AG09309 (cell line): Measurements from ENCODE around the gene MAPKAPK3.

Experiments used
- DNase-seq: peaks from one replicate; pipeline ENCODE4 v3.0.0-alpha.2; 2010; ENCODE audit warnings: low read depth
- H3K4me3 ChIP-seq: 2 replicates; pipeline ENCODE4 v1.5.1; 2011; ENCODE audit warnings: mild to moderate bottlenecking, low read depth, low read length, moderate library complexity; ENCODE audit not compliant: control insufficient read depth
- TF ChIP-seq, protein P1 (sequence below): IDR thresholded peaks from 2 replicates; pipeline ENCODE4 v1.5.1; 2011; ENCODE audit warnings: mild to moderate bottlenecking, low read depth, low read length, inconsistent platforms; ENCODE audit not compliant: insufficient read depth, control insufficient read depth; ENCODE audit errors: missing control alignments

Gene MAPKAPK3

DNA sequence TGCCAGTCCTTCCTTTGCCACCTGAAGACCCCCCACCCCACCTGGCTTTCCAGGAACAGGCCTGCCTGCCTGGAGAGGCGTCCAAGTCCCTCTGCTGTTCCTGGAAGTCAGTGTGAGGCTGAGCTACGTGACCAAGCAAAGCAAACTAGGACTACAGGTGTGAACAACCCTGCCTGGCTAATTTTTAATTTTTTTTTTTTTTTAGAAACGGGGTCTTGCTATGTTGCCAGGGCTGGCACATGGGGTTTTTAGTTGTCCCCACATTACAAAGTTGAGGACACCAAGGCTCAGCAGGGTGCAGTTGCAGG is 30.2 kb upstream of the MAPKAPK3 start:
- TF ChIP-seq, protein P1, sequence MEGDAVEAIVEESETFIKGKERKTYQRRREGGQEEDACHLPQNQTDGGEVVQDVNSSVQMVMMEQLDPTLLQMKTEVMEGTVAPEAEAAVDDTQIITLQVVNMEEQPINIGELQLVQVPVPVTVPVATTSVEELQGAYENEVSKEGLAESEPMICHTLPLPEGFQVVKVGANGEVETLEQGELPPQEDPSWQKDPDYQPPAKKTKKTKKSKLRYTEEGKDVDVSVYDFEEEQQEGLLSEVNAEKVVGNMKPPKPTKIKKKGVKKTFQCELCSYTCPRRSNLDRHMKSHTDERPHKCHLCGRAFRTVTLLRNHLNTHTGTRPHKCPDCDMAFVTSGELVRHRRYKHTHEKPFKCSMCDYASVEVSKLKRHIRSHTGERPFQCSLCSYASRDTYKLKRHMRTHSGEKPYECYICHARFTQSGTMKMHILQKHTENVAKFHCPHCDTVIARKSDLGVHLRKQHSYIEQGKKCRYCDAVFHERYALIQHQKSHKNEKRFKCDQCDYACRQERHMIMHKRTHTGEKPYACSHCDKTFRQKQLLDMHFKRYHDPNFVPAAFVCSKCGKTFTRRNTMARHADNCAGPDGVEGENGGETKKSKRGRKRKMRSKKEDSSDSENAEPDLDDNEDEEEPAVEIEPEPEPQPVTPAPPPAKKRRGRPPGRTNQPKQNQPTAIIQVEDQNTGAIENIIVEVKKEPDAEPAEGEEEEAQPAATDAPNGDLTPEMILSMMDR = no peak
- no peak for DNase-seq
- no peak overlapping the region for H3K4me3 ChIP-seq

DNA sequence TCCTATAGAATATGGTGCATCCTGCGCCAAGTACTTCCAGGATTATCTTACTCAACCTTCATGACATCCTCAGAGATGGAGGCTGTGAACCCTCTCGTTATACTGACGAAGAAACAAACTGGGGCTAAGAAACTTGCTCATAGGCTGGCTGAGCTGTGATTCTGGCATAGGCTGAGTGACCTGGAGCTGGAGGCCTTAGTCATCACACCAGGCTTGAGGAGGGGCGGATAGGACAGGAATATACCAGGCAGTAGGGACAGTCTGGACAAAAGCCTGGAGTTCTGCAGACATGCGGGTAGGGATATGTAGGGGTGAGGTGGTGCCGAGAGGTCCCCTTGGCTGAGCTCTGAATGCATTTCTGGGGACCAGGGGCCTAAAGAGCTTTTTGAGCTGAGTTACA is 29.6 kb upstream of the MAPKAPK3 start:
- TF ChIP-seq, protein P1 = no peak
- no peak overlapping the region for H3K4me3 ChIP-seq
- no peak for DNase-seq

GRCh38 chr3:50587806-50588758 is 28.9 kb upstream of the MAPKAPK3 start:
- no peak for DNase-seq
- no peak overlapping the region for H3K4me3 ChIP-seq
- TF ChIP-seq, protein P1 = no peak

DNA sequence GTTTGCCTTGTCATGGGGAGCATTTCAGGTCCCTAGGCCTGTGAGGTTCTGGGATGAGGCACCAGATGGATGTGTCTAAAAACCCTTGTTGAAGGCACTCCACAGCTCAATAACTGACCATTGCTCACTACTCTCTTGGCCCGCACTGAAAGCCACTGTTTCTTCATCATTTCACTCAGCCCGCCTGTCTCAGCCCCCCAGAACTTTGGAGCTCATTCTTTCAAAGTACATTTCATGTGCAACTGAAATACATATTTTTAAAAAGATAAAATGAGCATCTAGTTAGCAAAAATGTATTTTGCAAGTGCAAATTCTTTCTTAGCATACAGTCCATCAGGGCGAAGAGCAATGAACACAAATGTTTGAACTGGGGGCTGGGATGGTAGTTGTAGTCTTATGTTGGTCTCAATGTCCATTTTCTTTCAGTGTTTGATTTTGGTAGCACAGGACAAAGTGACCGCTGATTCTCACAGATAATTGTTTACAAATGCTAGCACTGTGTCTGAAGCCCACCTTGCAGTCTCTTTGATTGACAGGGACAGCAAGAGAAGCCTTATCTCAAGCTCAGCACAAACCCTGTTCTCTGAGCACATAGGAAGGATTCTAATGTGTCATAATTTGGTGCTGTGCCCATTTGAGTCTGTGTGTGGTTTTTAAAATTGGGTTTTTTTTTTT is 28.1 kb upstream of the MAPKAPK3 start:
- DNase-seq = no peak
- TF ChIP-seq, protein P1 = no peak
- no peak overlapping the region for H3K4me3 ChIP-seq

DNA sequence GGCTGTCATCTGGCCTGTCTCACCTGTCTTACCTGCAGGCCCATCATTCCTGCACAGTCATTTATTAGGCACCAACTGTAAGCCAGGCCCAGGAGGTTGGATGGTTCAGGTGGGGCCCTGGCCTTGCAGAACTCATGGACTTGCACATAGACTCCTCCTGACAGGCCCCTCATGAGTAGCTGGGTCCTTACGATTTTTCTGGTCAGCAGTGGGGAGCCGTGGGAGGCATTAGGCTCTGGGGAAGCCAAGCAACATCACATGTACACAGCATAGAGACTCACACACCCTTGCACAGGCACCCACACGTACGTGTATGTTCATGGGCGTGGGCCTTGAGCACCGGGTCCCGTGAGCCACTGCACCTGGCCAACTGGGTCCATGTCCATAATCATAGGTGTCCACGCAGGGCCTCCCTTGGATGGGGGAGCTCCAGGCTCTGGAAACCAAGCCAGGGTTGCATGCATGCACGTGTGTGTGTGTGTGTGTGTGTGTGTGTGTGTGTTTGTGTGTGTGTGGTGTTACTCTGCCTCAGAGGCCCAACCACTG is 25.7 kb upstream of the MAPKAPK3 start:
- DNase-seq = no peak
- no peak overlapping the region for H3K4me3 ChIP-seq
- TF ChIP-seq, protein P1 = no peak

DNA sequence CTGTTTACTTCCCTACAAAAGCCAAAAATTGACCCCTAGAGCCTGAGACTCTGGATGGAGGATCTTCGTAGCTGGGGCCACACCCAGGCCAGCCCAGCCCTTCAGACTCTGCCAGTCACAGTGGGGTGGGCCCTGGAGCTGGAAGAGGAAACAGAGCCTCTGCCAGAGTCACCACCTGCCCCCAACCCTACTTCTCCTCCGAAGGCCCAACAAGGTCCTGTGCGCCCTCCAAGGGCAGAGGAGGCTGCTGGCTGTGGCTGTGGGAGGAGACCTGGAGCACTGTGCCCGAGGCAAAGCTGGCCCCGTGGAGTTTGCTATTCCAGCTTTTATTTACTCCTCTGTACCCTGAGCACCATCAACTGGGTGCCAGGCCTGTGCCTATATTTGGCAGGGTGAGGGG is 24.4 kb upstream of the MAPKAPK3 start:
- no peak for DNase-seq
- H3K4me3 ChIP-seq = no peak overlapping the region
- TF ChIP-seq, protein P1 = no peak
